Measurements from ENCODE around the gene DNAJC25. TPM values are rescaled to one million over a fixed set of nuclear protein-coding genes. Genes with fewer than 3 reads are reported as not detected.

Gene DNAJC25
- total RNA-seq, 1 donor, result 2.4 TPM

DNA sequence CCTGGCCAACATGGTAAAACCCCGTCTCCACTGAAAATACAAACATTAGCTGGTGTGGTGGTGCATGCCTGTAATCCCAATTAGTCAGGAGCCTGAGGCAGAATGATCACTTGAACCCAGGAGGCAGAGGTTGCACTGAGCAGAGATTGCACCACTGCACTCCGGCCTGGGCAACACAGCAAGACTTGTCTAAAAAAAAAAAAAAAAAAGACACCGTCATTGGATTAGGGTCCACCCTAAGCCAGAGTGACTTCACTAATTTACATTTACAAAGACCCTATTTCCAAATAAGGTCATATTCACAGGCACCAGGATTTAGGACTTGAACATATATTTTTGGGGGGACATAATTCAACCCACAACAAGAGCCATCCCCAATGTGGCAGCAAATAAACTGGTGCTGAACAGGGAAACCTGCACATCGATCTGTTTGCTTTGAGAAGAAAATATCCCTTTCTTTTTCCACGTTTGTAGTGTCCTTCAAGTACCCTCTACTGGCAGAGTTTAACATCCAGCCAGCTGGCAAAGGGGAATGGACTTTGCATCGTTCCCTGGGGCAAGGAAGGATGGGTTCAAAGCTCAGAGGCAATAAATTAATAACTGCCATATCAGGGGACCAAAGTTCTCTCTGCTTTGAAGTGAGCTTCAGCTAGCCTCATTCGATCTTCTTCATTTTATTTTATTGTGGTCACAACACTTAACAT, 3.7 kb upstream of the DNAJC25 start:
- no peak for DNase-seq (ENCODE audit: low read depth in 2 of 3, low spot score in 2 of 3)

DNA sequence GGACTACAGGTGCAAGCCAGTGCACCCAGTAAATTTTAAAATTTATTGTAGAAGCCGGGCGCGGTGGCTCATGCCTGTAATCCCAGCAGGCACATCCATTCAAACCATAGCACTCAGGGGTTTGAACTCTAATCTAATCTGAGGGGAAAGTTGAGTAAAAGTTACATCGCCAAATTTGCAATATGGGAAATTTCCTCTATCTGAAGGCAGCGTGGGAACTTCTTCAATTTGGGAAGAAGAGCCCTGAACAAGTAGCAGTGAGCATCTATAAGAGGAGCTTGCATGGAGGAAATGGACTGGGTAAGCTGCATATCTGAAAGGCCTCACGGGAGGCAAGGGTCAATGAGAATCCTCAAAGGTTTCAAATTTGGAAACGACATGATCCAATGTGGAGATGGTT, 2.7 kb upstream of the DNAJC25 start:
- DNase-seq (ENCODE audit: low read depth in 2 of 3, low spot score in 2 of 3), result no peak

DNA sequence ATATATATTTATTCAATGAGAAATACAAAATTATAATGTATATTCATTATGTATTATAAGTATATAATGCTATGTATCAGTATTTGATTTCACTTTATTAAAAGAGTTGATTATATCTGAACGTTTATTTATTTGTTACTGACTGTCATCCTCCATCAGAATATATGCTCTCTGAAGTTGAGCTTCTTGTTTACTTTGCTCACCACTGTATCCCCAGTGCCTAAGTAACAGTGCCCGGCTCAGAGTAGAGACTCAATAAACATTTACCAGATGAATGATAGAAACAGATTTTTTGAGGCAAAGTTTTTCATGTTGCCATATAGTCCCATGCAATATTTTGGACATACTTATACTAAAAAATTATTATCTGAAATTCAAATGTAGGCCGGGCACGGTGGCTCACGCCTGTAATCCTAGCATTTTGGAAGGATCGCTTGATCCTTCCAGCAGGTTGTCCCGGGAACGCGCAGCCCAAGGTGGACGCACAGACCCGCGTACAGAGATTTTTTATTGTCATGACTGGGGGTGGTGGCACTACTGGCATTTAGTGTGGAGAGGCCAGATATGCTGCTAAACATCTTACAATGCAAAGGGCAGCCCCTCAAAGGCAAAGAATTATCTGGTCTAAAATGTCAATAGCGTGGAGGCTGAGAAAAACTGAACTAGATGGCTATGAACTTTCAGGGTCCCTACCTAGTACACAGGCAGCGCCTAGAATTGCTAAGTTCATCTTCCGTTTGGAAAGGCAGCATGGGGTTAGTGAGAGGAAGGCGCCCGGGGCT, 761 bp upstream of the DNAJC25 start:
- no peak for DNase-seq (ENCODE audit: low read depth in 2 of 3, low spot score in 2 of 3)

DNA sequence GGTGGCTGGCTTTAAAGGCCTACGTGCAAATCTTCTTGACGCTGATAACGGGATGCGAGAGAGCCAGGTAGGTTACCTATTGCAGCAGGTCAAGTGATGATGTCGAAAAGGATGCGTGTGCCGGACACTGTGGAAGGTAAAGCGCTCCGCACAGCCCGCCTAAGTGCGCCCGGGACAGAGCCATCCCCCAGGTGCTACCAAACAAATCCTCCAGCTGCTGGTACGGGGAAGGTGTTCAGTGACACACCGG, 245 bp upstream of the DNAJC25 start:
- no peak for DNase-seq (ENCODE audit: low read depth in 2 of 3, low spot score in 2 of 3)

DNA sequence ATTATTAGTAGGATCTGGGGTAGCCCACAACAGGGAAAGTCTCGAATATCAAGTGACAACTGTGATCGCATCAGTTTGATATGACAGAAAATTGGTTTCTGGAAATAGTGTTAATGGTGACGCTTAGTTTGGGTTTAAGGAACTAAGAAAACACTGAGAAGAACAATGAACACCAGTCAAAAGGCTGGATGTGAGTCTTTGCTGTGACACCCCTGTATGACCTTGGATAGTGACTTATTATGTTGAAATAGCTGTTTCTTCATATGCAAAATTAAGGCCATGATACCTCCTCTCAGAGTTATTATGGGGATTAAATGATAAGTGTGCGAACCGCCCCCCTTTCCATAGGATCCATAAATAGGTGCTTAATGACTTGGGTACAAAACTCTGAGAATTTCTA, 926 bp downstream of the DNAJC25 start:
- DNase-seq (ENCODE audit: low read depth in 2 of 3, low spot score in 2 of 3), result peak in 1 of 3 donors; percentile 12

DNA sequence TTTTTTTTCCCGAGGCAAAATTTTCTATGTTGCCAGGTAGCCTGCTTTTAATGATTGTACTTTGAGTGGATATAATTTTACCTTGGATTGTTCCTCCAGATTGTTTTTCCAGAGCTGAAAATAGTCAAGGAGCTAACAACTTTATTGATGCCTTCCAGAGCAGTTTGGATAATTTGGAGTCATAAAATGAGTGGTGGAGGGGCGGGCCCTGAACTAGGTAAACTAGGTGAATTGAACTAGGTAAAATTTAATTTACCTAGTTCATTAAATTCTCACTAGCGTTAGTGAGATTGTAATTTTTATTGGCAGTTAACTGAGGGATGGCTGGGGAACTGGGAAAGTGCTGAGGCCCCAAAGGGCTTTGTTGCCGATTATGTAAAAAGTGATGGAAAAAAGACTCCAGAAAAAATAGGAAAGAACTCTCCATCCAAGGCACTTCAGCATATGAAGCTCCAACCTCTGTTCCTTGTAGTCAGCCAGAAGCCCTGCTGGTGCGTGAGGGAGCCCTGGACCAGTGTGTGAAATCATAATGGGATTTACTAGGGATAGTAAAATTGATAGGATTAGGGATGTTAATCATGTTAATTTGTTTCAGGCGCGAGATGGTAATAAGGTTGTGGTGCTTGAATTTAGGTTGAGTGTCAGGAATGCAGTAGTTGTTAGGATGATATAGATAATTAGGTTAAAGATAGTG, 1.7 kb downstream of the DNAJC25 start:
- no peak for DNase-seq (ENCODE audit: low read depth in 2 of 3, low spot score in 2 of 3)

DNA sequence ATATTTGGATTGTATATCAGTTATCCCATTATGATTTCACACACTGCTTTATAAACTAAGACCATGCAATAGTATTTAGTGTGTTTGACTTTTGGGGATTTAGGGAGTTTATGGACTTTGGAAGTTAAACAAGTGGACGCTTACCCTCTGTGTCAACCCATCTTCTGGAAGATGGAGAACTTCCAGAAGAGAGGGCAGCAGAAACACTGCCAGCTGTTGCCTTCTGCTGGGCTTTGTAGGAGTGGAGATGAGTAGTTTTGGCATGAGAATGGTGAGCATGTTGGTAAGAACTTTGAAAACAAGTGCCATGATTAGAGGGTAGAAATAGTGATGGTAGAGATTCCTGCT, 2.2 kb downstream of the DNAJC25 start:
- no peak for DNase-seq (ENCODE audit: low read depth in 2 of 3, low spot score in 2 of 3)

DNA sequence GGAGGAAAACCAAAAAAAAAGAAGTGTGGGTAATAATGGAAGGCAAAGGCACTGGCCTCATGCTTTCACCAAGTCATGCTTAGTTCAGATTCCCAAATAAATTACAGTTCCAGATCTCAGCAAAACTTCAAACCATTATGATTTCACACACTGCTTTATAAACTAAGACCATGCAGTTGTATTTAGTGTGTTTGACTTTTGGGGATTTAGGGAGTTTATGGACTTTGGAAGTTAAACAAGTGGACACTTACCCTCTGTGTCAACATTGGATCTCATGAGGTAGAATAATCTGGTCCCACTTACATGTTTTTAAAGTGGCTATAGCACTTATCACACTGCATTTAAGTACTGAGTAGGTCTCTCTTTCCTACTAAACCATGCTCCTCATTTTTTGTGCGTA, 3.7 kb downstream of the DNAJC25 start:
- DNase-seq (ENCODE audit: low read depth in 2 of 3, low spot score in 2 of 3), result no peak

DNA sequence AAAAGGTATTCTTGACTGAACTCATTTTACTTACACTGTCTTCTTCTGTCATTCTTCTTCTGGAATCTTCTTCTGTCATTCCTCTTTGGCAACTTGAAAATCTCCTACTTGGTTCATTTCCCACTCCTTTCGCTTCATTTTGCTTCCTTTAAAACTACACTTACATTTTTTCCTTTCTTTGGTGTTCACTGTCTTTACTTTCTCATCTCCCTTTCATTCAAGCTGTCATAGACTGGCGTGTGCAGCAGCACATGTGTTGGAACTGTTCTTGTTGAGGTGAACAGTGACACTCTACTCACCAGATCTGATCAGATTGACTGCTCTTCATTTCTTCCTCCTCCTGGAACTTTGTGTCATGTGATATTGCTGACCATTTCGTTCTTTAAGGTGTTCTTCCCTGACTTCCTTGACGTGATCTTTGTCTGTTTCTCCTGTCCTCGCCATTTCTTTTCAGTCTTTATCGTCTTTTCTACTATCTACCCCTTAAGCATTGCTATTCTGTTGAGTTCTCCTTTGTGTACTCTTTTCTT, 6.4 kb downstream of the DNAJC25 start:
- DNase-seq (ENCODE audit: low read depth in 2 of 3, low spot score in 2 of 3), result no peak

DNA sequence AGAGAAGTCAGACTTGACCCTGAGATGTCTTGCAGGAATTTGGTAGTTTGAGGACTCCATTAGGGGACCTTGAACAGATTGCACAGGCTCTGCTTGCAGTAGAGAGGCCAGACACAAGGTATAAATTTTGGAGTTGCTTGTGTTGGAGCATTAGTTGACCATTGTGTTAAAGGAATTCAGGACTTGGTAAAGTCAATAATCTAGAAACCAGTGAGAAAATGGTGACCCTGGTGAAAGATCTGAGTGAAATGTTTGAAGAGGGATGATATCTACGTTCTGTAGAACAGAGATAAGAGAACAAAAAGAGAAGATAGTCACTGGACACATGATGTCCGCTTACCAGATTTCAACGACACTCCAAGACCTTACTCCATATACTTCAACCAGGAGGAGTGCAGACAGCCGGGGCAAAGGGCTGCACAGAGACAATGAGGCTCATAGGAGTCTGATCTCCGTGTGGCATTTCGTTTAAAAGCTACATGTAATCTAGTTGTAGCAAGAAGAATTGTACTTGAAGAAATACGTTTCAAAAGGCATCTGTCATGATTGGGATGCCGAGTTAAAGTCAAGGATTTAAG, 13.2 kb downstream of the DNAJC25 start:
- no peak for DNase-seq (ENCODE audit: low read depth in 2 of 3, low spot score in 2 of 3)

DNA sequence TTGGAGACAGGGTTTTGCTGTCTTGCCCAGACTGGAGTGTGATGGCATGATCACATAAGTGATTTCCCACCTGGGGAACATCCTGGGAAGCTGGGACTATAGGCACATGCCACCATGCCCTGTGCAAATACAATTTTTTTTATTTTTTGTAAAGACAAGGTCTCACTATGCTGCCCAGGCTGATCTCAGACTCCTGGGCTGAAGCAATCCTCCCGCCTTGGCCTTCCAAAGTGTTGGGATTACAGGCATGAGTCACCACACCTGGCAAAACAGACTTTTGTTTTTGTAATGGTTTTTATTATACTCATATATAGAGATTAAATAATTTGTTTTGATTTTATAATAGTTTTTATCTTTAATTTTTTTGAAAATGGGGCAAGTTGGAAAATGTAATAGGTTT, 14.7 kb downstream of the DNAJC25 start:
- no peak for DNase-seq (ENCODE audit: low read depth in 2 of 3, low spot score in 2 of 3)

DNA sequence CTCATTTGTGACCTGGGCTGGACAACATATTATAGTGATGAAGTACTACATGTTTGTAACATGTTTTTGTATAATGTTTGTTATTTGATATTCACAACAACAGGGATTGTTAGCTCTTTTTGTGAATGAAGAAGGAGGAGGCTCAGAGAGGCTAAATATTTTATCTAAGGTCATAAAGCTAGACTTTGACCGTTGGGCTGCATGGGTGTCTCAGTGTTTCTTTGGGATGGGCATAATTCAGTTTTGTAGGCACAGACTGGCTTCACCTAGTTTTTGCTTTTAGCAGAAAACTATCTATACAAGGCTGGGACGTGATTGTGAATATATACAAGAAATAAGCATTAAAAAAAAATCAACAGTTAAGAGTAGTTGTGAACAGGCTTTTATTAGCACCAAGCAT, 15.3 kb downstream of the DNAJC25 start:
- DNase-seq (ENCODE audit: low read depth in 2 of 3, low spot score in 2 of 3), result no peak

DNA sequence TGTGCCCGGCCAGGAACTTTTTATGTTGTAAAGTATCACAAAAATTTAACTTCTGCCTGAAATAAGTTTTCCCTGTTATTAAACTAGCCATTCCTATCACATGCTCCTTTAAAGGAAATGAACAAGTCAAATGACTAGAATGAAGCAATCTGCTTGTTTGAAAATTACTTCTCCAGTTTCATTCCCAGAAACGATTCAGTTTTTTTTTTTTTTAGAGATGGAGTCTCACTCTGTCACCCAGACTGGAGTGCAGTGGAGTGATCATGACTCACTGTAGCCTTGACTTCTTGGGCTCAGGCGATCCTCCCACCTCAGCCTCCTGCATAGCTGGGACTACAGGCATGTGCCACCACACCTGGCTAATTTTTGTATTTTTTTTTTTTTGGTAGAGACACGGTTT, 16.9 kb downstream of the DNAJC25 start:
- DNase-seq (ENCODE audit: low read depth in 2 of 3, low spot score in 2 of 3), result no peak

DNA sequence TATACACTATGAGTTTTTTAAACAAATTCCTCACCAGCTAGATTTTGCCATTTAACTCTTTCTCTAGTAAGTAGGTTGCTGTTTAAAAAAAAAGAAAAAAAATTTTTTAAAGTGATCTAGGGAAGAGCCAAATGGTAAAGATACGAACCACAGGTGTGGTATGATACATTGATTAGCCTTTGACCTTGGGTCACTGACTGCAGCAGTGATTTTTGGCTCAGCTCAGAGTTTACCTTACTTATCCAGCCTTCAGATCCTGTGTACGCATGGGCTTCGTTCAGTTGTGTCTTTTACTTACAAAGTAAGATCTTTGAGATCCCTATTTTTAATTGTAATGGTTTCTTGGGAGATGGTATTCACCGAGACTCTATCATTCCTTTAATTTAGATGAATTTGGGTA, 17.9 kb downstream of the DNAJC25 start:
- no peak for DNase-seq (ENCODE audit: low read depth in 2 of 3, low spot score in 2 of 3)

DNA sequence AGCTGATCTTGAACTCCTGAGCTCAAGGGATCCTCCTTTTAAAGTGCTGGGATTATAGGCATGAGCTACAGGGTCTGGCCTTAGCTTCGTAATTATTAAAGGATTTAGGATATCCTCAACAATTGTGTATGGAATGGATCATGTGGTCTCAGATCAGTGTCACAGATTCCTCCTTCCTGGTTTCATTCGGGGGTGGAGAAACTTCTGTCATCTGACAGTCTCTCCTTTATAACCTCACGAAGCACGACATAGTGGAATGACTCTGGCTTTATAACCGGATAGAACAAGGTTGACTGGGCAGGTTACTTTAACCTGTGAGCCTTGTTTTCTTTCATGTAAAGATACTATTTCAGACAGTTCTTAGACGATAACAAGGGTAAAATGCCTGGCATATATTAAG, 25.9 kb downstream of the DNAJC25 start:
- DNase-seq (ENCODE audit: low read depth in 2 of 3, low spot score in 2 of 3), result no peak

DNA sequence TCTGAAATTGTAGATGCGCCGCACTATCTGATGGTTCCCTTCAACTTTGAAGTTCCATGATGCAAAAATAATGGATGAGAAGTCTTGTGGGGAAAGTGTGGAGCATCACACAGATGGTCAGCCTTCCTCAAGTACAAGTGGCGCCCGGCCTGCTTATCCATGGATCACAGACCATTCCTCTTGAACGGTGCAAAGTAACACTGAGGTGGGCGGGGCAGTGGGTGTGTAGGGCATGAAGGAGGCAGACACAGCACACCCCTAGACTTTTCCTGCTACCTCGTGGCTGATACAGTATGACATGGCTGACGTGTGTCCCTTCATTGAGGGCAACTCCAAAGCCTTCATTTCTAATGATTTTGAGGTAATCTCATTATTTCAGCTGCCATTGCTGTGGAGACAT, 27.8 kb downstream of the DNAJC25 start:
- no peak for DNase-seq (ENCODE audit: low read depth in 2 of 3, low spot score in 2 of 3)

DNA sequence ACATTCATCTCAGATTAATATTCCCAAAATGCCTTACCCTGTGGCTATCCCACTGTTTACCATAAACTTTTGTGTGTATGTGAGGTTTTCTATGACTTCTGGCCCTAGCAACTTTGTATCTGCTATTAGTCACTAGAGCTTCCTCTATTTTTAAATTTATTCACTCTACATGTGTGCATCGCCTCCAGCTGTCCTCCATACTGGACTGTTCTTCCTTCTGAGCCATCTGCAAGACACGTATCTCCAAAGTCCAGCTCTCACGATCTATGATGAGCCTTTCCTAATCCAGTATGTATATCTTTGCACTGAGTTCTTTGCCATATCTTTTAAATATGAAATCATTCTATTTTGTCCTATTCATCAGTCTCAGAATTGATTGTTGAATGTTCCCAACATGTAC, 28.6 kb downstream of the DNAJC25 start:
- no peak for DNase-seq (ENCODE audit: low read depth in 2 of 3, low spot score in 2 of 3)

DNA sequence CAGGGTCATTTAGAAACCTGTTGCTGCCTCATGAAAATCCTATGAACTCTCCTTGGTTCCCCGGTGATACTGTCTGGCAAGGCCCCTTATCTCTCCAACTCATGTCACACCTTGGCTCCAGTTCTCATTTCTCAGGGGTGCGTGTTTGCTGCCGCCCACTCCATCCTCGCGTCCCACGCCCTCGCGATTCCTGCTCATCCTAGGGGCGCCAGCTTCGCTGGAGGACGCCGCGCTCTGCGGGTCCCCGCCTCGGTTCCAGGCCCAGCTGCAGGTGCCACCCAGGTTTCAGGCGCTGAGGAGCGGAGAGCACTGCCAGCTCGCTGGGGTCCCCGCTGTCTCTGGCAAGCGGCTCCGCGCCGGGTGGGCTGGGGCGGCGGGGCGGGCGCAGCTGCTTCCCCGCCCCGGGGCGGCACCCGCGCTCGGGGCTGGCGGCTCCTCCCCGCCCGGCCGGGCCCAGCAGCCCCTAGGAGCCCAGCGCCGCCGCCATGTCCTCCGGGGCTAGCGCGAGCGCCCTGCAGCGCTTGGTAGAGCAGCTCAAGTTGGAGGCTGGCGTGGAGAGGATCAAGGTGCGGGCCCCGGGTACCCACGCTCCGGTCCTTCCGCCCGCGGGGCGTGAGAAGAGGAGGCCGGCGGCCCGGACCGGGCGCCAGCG, 30.1 kb downstream of the DNAJC25 start, which contains the start of gene GNG10:
TSS of gene GNG10 (plus strand) at position 456 of the 652 bp plus-strand sequence. CDS start at position 486, 30 bp downstream.
- DNase-seq (ENCODE audit: low read depth in 2 of 3, low spot score in 2 of 3), result peak; percentile 36 to 73 (median 60)

DNA sequence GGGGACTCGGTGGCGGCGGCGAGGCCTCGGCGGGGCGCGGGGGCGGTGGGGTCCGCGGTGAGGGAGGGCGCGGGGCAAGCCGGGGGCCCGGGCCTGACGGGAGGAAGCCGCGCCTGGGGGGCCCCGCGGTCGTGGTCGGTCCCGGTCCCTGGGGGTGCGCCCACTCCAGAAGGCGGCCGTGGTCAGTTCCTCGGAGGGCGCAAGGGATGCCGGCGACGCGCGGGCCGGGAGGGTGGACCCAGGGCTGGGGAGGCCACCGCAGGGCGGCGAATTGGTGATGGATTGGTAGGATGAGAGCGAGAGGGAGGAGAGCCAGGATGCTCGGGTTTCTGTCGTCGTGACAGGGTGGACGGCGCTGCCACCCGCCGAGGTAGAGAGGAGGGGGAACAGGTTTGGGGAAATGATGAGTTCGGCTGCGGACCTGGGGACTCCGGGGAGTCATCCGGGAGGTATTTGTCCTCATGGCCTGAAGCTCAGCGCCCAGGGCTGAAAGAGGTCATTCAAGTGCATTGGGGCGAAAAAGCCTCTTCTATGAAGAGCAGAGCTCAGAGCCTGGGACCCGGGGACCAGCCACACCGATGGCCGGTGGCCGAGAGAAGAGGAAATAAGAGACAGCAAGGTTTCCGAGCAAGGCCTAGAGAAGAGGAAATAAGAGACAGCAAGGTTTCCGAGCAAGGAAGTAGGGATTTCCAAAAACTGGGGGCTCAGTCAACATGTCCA, 30.8 kb downstream of the DNAJC25 start:
- peak; percentile 5 to 27 (median 18) for DNase-seq (ENCODE audit: low read depth in 2 of 3, low spot score in 2 of 3)

DNA sequence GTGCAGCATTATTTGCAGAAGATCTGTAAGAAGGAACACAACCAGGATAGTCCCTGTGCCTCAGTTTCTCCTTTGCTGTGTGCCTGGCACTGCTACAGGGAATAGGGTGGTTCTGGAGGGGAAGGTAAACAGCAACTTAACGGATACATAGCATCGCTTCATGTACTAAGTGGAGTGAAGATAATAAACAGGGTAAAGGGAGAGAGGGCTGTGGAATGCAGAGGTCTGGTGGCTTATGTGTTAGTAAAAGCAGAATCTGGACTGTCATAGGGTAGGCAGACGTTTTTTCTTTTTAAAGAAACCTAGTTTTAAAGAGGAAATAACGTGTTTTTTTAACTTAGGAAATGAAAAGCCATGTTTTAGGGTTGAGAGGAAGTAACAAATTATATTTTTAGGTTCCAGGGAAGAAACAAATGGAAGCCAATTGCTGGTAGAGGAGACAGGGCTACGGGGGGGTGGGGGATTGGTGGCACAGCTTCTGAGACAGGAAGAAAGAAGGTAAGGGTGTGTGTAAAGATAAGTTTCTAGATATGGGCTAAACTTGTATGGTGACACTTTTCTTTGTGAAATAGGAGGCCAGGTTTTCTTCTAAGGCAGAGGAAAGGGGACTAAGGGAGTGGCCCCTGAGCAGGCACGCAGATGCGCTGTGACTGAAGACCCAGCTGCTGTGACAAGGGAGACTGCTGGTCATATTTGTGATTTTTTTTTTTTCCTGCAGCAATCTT, 31.6 kb downstream of the DNAJC25 start:
- DNase-seq (ENCODE audit: low read depth in 2 of 3, low spot score in 2 of 3), result peak; percentile 3 to 37 (median 9)
